GM18499 (cell line): ENCODE measurements around the gene DHCR7.

Experiments used
- ATAC-seq: cut with Tn5 transposase; IDR thresholded peaks from one replicate; pipeline ENCODE4 v1.9.1; 2021; ENCODE audit warnings: moderate number of reproducible peaks; ENCODE audit not compliant: insufficient read depth, unreplicated experiment

The DHCR7 gene

DNA sequence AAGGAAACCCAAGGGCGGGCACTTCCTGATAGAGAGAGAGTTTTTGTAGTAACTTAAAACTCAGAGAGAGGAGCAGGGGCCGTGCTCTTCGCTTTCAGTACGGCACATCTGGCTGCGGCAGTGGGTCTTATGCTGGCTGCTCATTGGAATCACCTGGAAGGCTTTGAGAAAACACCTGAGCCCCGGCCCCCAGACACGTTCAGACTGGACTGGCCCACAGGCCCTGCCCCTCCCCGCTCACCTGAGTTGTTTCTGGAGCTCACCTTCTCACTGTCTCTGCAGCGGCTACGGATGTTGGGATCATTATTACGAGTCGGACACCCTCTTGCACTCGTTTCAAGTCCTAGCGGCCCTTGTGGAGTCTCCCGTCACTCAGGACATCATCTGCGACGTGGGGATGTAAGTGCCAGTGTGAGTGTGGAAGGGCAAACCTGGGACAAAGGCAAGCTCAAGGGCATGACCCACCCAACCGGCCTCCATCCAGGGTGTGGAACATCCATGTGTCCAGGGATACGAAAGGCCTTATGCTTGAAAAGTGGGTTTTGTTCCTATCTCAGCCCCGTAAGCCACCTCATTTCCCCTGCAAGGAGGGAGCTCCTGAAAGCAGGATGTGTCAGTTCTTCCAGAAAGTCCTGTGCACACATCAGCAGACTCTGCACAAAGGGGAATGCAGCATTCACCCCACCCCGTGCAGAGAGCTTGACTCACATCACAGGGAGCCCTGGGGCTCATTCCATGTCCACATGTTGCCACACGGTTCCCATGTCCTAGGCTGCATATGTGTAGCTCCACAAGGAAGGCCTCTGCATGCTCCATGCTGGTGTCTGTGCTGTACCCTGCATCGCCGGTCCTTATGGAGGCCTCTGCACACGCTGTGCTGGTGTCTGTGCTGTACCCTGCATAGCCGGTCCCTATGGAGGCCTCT lies 10.2 kb upstream of the DHCR7 start:
- ATAC-seq: no peak

DNA sequence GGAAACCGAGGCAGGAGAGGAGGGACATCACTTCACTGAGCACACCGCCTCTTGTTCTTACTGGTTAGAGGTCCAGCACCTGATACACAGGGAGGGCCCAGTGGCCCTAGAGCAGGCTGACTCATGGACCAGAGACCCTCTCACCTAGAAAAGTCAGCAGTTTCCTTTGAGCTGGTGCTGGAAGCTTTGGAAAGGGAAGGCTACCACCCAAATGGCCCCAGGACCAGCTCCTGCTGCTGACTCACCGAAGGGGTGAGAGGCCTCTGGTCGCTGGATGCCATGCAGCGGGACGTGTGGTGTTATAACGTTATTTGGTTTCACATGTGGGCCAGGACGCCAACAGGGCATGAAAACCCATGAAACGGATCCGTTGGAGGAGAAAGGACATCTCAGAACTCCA lies 8.6 kb upstream of the DHCR7 start:
- no peak for ATAC-seq

GRCh38 chr11:71456294-71456693 lies 8.1 kb upstream of the DHCR7 start:
- ATAC-seq: no peak

DNA sequence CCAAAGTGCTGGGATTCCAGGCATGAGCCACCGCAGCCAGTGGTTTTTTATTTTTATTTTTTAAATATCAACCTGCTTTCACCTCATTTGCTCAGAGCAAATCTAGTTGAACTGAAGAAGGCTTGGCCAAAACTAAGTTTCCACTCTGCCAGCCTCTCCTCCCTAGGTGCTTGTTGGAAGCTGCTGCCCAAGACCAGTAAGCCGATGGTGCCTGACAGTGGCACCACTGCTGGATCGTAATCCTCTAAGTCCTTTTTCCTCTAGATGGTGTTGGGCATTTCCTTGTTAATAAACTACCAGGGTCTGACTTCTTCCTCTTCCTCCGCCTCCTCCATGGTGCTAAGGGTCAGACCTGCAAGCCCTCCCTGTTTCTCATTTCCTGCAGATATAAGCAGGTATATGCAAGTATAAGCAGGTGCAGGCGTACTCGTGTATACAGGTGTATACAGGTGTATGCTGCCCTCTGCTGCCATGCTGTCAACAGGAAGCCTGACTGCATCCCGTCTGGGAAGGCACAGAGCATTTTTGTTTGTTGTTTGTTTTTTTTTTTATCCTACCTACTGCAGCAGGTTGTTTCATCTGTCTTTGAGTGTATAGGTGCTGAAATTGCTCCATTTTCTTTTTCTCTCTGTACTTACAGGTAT lies 6.4 kb upstream of the DHCR7 start:
- no peak for ATAC-seq

DNA sequence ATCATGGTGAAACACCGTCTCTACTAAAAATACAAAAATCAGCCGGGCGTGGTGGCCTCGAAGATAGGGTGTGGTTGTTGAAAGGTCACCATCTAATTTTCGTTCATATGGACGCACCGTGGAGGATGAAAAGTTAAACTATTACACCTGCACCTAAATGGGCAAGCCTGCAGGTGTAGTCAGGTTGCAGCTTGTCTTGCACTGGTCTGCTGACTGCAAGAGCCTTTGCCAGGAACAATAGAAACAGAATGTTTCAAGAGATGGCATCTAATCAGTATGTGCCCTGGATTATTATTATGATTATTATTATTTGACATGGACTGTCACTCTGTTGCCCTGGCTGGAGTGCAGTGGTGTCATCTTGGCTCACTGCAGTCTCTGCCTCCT lies 5.7 kb upstream of the DHCR7 start:
- ATAC-seq: no peak

DNA sequence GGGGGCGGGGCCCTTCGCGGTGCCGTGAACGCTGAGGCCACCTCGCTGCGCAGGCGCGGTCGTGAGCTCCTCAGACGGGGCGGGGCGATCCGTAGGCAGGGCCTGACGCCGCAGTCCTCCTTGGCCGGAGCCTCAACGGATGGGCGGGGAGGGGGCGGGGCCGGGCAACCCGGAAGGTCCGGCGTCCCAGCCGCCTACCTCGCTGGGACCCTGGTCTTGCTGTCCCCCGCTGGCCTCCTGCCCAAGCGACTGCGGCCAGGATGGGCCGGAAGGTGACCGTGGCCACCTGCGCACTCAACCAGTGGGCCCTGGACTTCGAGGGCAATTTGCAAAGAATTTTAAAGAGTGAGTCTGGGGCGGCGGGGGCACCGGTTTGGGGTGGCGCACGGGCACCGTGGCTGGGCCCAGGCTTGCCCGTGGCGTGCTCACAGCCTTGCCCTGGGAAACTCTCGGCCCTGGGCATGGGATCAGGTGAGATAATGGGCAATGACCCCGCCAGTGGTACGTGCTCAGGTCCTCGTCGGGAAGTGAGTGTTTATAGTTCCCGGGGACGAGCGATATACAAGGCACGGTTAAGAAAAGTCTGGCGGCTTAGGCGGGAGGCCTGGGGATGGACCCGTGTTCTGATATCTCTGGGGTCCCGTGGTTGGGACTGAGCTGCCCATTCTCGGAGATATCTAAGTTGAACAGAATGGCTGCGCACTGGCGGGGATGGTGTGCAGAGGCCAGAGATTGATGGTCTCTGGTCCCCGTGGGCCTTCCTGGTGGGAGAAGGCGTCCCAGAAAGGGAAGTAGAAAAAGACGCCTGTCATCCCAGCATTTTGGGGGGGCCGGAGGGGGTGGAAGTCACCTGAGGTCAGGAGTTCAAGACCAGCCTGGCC lies 5.1 kb upstream of the DHCR7 start, which contains the start of gene NADSYN1:
TSS of gene NADSYN1 (plus strand) at position 167 of the 881 bp plus-strand sequence. CDS start at position 261, 94 bp downstream.
- ATAC-seq: no peak

GRCh38 chr11:71452199-71453036 lies 4.2 kb upstream of the DHCR7 start:
- no peak for ATAC-seq

GRCh38 chr11:71451596-71452198 lies 3.5 kb upstream of the DHCR7 start:
- no peak for ATAC-seq

DNA sequence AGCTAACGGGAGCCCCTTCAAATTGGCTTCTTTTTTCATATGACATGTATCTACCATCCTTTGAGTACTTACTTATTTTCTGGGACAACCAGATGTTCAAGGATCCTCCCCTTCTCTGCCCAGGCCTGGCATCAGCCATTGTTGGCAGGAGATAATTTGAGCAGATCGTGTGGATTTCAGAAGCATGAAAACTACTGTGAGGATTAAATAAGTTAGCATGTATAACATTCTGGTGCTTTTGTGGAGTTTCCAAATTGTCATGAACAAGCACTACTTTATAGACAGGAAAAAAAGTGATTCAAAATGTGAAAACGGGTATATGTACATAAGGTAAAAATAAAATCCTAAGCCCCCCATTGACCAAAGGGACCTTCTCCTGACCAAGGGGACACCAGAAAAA lies 2.7 kb upstream of the DHCR7 start:
- ATAC-seq: no peak

DNA sequence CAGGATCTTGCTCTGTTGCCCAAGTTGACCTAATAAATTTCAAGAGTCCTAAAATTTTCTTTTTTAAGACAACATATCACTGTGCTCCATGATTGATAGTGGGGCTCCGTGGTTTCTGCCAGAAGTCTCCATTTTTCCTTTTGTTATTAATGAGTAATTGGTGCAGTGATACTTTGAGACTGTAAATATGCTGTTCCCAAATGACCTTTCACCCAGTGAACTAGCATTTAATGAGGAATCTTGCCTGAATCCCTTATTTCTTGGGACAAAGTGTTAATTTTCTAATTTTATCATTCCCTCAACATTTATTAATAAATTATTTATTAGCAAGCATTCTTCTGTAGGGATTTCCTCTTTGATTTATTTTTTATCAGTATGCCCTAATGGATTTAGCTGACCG lies 2.3 kb upstream of the DHCR7 start:
- no peak for ATAC-seq

DNA sequence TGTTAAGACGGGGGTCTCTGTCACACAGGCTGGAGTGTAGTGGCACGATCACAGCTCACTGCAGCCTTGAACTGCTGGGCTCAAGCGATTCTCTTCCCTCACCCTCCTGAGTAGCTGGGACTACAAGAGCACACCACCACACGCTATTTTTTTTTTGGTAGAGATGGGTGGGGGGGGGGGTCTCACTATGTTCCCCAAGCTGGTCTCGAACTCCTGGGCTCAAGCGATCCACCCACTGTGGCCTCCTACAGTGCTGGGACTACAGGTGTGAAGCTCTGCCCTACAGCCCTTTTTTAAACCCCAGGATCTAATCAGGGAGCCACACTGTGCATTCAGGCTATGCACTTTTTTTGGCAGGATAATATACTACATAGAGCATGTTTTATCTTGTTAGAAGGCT lies 1.4 kb upstream of the DHCR7 start:
- ATAC-seq: no peak

DNA sequence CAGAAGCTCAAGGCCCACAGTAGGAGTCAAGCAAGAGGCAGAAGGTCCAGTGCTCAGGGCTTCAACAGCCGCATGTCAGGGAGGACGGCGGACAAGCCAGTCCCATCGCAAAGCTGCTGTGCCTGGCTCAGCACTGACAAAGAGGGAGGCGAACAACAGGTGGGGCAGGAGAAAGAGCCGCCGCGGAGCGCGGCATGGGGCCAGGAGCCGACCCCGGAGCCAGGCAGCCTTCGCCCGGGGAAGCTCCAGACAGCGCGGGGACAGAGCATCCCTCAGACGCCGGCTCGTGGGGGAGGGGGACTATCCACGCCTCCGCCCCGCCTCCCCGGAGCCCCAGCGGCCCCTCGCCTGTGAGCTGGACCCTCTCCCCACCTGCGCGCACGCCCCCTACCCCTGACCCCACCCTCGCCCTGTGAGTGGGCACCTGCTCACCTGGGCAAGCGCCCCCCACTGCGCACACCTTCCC lies 369 bp downstream of the DHCR7 start:
- ATAC-seq: no peak

DNA sequence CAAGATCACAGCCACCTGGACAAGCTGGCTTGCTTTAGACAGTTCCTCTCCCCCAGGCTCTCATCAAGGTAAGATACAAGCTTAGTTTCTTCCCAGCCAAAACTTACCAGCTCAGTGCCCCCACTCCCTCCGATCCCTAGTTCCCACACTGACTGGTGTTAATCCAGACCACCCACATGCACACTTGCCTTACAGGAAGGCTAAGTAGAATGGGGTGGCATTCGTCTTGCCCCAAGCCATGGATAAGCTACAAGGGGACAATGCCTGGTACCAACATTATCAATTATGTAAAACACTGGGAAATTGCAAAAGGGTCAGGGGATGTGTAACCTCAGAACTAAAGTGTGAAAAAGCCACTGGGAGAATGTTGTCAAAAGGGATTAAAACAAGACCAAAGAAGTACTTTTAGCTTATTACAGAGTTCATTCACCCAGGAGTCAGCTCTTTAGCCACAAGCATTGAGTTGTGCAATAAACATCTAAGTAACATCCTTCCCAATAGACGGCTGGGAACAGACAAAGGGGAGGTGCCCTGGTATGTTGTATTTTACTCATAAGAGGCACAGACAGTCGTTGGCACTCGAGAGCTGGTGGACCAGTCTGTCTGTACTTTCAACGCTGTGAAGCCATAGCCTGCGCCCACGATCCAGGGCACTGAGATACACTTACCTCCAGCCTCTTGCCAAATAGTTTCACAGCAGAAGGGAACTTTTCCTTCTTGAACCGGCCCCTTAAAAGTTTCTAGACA lies 1.1 kb downstream of the DHCR7 start:
- ATAC-seq: no peak

GRCh38 chr11:71446150-71446549 lies 2.0 kb downstream of the DHCR7 start:
- ATAC-seq: no peak

- ATAC-seq: no peak
Observed at GRCh38 chr11:71444811-71445210, 3.4 kb downstream of the DHCR7 start.

GRCh38 chr11:71443736-71444445 lies 4.3 kb downstream of the DHCR7 start:
- ATAC-seq: no peak

GRCh38 chr11:71442880-71443279 lies 5.3 kb downstream of the DHCR7 start:
- ATAC-seq: no peak

GRCh38 chr11:71442123-71442522 lies 6.1 kb downstream of the DHCR7 start:
- ATAC-seq: no peak
